Measurements from ENCODE around the gene ZSWIM8.

Gene ZSWIM8

GRCh38 chr10:73840403-73841060 is 55.1 kb downstream of the ZSWIM8 start:
- 94 to 95% methylated on average over 13 of the region's 13 CpGs for WGBS, 2 experiments

DNA sequence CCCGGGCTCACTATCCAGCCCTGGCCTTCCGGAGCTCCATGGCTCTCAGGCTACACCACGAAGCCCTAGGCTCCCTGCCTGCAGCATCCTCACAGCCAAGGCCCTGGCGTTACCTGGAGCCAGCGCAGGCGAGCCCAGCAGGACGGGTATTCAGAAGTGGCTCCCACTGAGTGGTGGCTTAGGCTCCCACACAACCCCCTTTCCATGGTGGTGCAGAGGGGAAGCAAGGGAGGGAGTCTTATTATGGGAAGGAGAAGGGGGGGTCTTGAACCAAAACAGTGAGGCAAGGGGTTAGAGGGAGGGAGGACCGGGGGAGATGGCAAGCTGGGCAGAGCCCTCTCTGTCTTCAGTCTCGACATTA is 55.6 kb downstream of the ZSWIM8 start:
- Histone ChIP-seq H3K27me3 (ENCODE audit: control insufficient read depth, insufficient read depth, low read length, poor library complexity, severe bottlenecking) (no peaks in the 10 kb centered on the region), H3K4me3 (ENCODE audit: insufficient read depth, low read depth, low read length) (no peak overlapping the region), H3K4me1 (ENCODE audit: control insufficient read depth, insufficient read depth, low read length) (no peaks in the 10 kb centered on the region), H3K36me3 (ENCODE audit: control insufficient read depth, insufficient read depth, low read length) (no peaks in the 10 kb centered on the region), H3K27ac (ENCODE audit: insufficient read depth, low read depth, low read length, poor library complexity, severe bottlenecking) (no peak overlapping the region), H3K9me3 (ENCODE audit: control insufficient read depth, low read length) (no peaks in the 10 kb centered on the region)
- WGBS, 2 experiments, result 74 to 78% methylated on average over 8 to 9 of the region's 9 CpGs

More at GRCh38 chr10:73840403-73841060, 55.1 kb downstream of the ZSWIM8 start:
- H3K27me3 ChIP-seq (ENCODE audit: control insufficient read depth, insufficient read depth, low read length, poor library complexity, severe bottlenecking), result no peaks in the 10 kb centered on the region
- no peak overlapping the region for H3K27ac ChIP-seq (ENCODE audit: insufficient read depth, low read depth, low read length, poor library complexity, severe bottlenecking)
- no peaks in the 10 kb centered on the region for H3K36me3 ChIP-seq (ENCODE audit: control insufficient read depth, insufficient read depth, low read length)
- no peaks in the 10 kb centered on the region for H3K4me1 ChIP-seq (ENCODE audit: control insufficient read depth, insufficient read depth, low read length)
- no peak overlapping the region for H3K4me3 ChIP-seq (ENCODE audit: insufficient read depth, low read depth, low read length)
- H3K9me3 ChIP-seq (ENCODE audit: control insufficient read depth, low read length), result no peaks in the 10 kb centered on the region

DNA sequence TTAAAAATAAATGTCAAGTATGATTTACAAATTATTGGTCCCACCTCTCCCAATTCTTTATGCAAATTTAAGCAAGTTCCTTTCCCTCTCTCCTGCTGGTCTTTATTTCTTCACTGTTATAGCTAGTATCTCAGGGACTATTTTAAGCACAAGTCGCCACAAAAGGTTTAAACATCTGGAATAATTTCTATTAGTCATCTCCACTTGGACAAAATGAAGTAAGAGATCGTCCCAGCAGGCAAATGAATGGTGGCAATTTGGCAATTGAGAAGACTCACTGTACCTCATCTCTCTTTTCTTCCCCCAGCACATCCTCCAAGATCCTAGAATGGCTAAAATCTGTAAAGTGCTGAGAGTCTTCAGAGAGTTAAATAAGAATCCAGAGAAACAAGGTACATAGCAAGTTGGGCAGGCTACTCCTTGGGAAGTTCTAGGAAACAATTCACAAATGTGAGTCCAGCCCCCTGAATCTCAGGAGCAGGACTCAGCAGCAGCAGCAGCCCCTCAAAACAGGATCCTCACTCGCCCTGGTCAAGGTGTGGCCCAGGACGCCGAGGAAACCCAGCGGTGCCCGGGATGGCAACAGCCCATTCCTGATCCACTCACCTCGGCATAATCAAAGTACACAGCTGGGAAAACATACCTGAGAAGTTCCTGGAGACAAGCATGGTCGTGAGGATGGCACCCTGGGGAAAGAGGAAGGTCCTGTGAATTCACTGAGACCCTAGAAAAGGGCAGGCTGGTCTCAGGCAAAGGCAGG is 56.3 kb downstream of the ZSWIM8 start:
- Histone ChIP-seq H3K36me3 (ENCODE audit: control insufficient read depth, insufficient read depth, low read length) (peaks cover 2% of the 10 kb centered on the region), H3K4me1 (ENCODE audit: control insufficient read depth, insufficient read depth, low read length) (no peaks in the 10 kb centered on the region), H3K4me3 (ENCODE audit: insufficient read depth, low read depth, low read length) (no peak overlapping the region), H3K27ac (ENCODE audit: insufficient read depth, low read depth, low read length, poor library complexity, severe bottlenecking) (no peak overlapping the region), H3K9me3 (ENCODE audit: control insufficient read depth, low read length) (no peaks in the 10 kb centered on the region), H3K27me3 (ENCODE audit: control insufficient read depth, insufficient read depth, low read length, poor library complexity, severe bottlenecking) (no peaks in the 10 kb centered on the region)
- WGBS, 2 experiments, result 92 to 93% methylated on average over 9 of the region's 9 CpGs

- H3K4me3 ChIP-seq (ENCODE audit: insufficient read depth, low read depth, low read length), result no peak overlapping the region
- H3K27me3 ChIP-seq (ENCODE audit: control insufficient read depth, insufficient read depth, low read length, poor library complexity, severe bottlenecking), result no peaks in the 10 kb centered on the region
- no peaks in the 10 kb centered on the region for H3K4me1 ChIP-seq (ENCODE audit: control insufficient read depth, insufficient read depth, low read length)
- WGBS, 2 experiments, result 95 to 96% methylated on average over 11 of the region's 11 CpGs
- peaks cover 8% of the 10 kb centered on the region for H3K36me3 ChIP-seq (ENCODE audit: control insufficient read depth, insufficient read depth, low read length)
- H3K9me3 ChIP-seq (ENCODE audit: control insufficient read depth, low read length), result no peaks in the 10 kb centered on the region
- H3K27ac ChIP-seq (ENCODE audit: insufficient read depth, low read depth, low read length, poor library complexity, severe bottlenecking), result no peak overlapping the region
Measured at GRCh38 chr10:73842349-73842748, 56.9 kb downstream of the ZSWIM8 start.

DNA sequence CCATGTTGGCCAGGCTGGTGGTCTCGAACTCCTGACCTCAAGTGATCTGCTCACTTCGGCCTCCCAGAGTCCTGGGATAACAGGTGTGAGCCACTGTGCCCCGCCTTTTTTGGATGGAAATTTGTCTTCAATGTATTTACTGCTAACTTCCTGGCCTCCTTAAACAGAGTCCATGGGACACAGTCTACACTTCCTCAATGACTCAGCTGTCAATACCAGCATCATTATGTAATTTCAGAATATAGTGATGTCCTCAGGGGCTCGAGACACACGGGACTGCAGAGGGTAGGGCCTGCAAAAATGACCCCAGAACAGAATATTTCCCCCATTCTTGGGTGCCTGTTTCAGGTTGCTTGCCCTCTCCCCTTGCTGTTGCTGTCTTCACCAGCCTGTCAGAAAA is 57.9 kb downstream of the ZSWIM8 start:
- Histone ChIP-seq H3K27ac (ENCODE audit: insufficient read depth, low read depth, low read length, poor library complexity, severe bottlenecking) (no peak overlapping the region), H3K4me1 (ENCODE audit: control insufficient read depth, insufficient read depth, low read length) (no peaks in the 10 kb centered on the region), H3K27me3 (ENCODE audit: control insufficient read depth, insufficient read depth, low read length, poor library complexity, severe bottlenecking) (no peaks in the 10 kb centered on the region), H3K4me3 (ENCODE audit: insufficient read depth, low read depth, low read length) (no peak overlapping the region), H3K36me3 (ENCODE audit: control insufficient read depth, insufficient read depth, low read length) (peaks cover 16% of the 10 kb centered on the region), H3K9me3 (ENCODE audit: control insufficient read depth, low read length) (no peaks in the 10 kb centered on the region)
- WGBS, 2 experiments, result 92 to 96% methylated on average over 5 of the region's 5 CpGs

DNA sequence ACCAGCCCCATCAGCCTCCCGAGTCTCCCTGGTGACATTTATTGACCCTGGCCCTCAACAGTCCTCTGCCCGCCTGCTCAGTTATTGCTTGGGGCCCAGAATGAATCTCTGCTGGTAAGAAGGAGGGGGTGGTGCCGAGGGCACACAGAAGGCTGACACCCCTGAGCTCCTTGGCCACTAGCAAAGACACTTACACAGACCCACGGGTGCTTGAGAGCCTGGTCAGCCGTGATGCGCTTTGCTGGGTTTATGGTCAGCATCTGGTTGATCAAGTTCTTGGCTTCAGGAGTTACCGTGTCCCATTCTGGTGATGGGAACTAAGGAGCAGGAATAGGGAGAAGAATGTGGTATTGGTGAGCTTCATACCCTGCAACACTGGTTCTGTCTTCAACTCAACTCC is 61.6 kb downstream of the ZSWIM8 start:
- no peak overlapping the region for H3K27ac ChIP-seq (ENCODE audit: insufficient read depth, low read depth, low read length, poor library complexity, severe bottlenecking)
- 95 to 97% methylated on average over 7 of the region's 7 CpGs for WGBS, 2 experiments
- H3K4me1 ChIP-seq (ENCODE audit: control insufficient read depth, insufficient read depth, low read length), result peaks cover 10% of the 10 kb centered on the region
- no peaks in the 10 kb centered on the region for H3K9me3 ChIP-seq (ENCODE audit: control insufficient read depth, low read length)
- H3K27me3 ChIP-seq (ENCODE audit: control insufficient read depth, insufficient read depth, low read length, poor library complexity, severe bottlenecking), result no peaks in the 10 kb centered on the region
- peaks cover 23% of the 10 kb centered on the region for H3K36me3 ChIP-seq (ENCODE audit: control insufficient read depth, insufficient read depth, low read length)
- H3K4me3 ChIP-seq (ENCODE audit: insufficient read depth, low read depth, low read length), result no peak overlapping the region

GRCh38 chr10:73848821-73849489 is 63.5 kb downstream of the ZSWIM8 start:
- Histone ChIP-seq H3K27ac (ENCODE audit: insufficient read depth, low read depth, low read length, poor library complexity, severe bottlenecking) (no peak overlapping the region), H3K4me1 (ENCODE audit: control insufficient read depth, insufficient read depth, low read length) (peaks cover 16% of the 10 kb centered on the region), H3K9me3 (ENCODE audit: control insufficient read depth, low read length) (no peaks in the 10 kb centered on the region), H3K4me3 (ENCODE audit: insufficient read depth, low read depth, low read length) (no peak overlapping the region), H3K36me3 (ENCODE audit: control insufficient read depth, insufficient read depth, low read length) (peaks cover 23% of the 10 kb centered on the region), H3K27me3 (ENCODE audit: control insufficient read depth, insufficient read depth, low read length, poor library complexity, severe bottlenecking) (no peaks in the 10 kb centered on the region)
- 56 to 59% methylated on average over 17 of the region's 17 CpGs for WGBS, 2 experiments

GRCh38 chr10:73850211-73850610 is 64.8 kb downstream of the ZSWIM8 start:
- Histone ChIP-seq H3K36me3 (ENCODE audit: control insufficient read depth, insufficient read depth, low read length) (peaks cover 23% of the 10 kb centered on the region), H3K9me3 (ENCODE audit: control insufficient read depth, low read length) (no peaks in the 10 kb centered on the region), H3K27ac (ENCODE audit: insufficient read depth, low read depth, low read length, poor library complexity, severe bottlenecking) (no peak overlapping the region), H3K27me3 (ENCODE audit: control insufficient read depth, insufficient read depth, low read length, poor library complexity, severe bottlenecking) (no peaks in the 10 kb centered on the region), H3K4me1 (ENCODE audit: control insufficient read depth, insufficient read depth, low read length) (peaks cover 16% of the 10 kb centered on the region), H3K4me3 (ENCODE audit: insufficient read depth, low read depth, low read length) (no peak overlapping the region)
- WGBS, 2 experiments, result 90 to 92% methylated on average over 8 of the region's 8 CpGs

DNA sequence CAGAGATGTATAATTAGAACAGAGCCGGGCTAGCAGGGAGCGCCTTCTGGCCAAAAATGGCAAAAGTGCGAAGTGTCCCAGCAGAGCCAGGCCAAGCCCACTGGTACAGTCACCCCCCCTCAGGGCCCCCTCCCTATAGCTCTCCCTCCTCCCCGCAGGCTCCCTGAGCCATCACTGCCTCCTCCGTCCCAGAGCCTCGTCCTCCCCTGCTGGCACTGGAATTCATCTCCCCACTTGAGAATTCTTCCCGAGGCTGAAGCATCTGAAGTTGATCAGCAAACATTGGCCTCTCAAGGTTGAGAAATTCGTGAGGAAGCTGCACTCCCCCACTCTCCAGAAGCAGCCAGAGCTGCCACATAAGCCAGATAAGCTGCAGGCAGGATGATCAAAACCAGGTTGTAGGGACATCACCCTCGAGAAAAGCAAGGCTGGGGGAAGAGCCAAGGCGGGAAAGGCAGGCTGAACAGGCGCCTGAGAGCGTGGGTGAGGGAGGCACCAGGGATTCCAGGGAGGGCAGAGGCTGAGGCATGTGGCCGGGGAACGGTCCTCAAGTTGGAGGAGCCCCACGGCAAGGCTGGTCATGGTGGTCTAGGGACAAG is 65.6 kb downstream of the ZSWIM8 start:
- Histone ChIP-seq H3K36me3 (ENCODE audit: control insufficient read depth, insufficient read depth, low read length) (peaks cover 23% of the 10 kb centered on the region), H3K27ac (ENCODE audit: insufficient read depth, low read depth, low read length, poor library complexity, severe bottlenecking) (no peak overlapping the region)

More for the DNA sequence above, 65.6 kb downstream of the ZSWIM8 start:
- H3K4me1 ChIP-seq (ENCODE audit: control insufficient read depth, insufficient read depth, low read length), result peaks cover 16% of the 10 kb centered on the region
- WGBS, 2 experiments, result 60 to 63% methylated on average over 15 of the region's 15 CpGs
- no peaks in the 10 kb centered on the region for H3K27me3 ChIP-seq (ENCODE audit: control insufficient read depth, insufficient read depth, low read length, poor library complexity, severe bottlenecking)
- no peak overlapping the region for H3K4me3 ChIP-seq (ENCODE audit: insufficient read depth, low read depth, low read length)
- no peaks in the 10 kb centered on the region for H3K9me3 ChIP-seq (ENCODE audit: control insufficient read depth, low read length)

All from ectodermal cell (in vitro differentiated cells).